ENCODE measurements around the gene COIL. TPM values are rescaled to one million over a fixed set of nuclear protein-coding genes. Genes with fewer than 3 reads are reported as not detected.

Gene COIL
- total and polyA plus RNA-seq, 2 donors (not counting 3 experiments of a cell fraction or from before 2014, with no cell fraction given), result 4.2 to 20.6 TPM

DNA sequence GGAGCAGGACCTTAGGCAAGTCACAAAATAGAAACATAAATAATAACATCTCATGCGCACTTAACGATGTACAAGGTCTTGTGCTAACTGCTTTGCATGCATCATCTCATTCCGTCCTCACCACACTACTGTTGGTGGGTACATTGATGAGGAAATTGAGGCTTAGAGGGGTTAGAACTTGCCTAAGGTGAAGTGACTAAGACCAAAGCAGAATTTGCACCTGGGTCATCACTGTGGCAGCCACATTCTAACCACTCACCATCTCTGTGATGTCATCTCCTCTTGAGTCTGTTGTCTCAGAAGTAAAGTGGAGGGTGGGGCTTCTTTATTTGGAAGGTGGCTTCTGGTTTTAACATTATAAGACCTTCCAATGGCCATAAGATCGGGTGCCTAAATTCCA is 26.6 kb downstream of the COIL start:
- H3K9me3 ChIP-seq (replicated peaks; ENCODE audit: control insufficient read depth, insufficient read depth, low read length), result peaks cover 1% of the 10 kb centered on the region
- no peak overlapping the region for H3K27ac ChIP-seq (ENCODE audit: insufficient read depth, low read depth, low read length)
- H3K36me3 ChIP-seq (ENCODE audit: control insufficient read depth in 2 of 2, extremely low read depth in 1 of 2, insufficient read depth in 2 of 2, low read length in 2 of 2), result peaks cover 2% of the 10 kb centered on the region in 2 experiments
- H3K4me3 ChIP-seq (replicated peaks in 1 of 3; ENCODE audit: insufficient read depth in 1 of 3, low read depth in 1 of 3, low read length in 3 of 3), result no peak overlapping the region
- intact Hi-C loops (cut with micrococcal nuclease) (no loop called here), dilution Hi-C loops (cut with MboI; ENCODE audit: extremely low pct_ligation_motif_present, low sequenced_read_pairs) (no loop called here)
- ChIA-PET CTCF (interaction anchor here (1.2 kb wide), 1 partner anchor 15 kb away, joined by 3 read pairs; no protein-coding TSS in a partner anchor), POLR2A (no interaction called here)
- no peaks in the 10 kb centered on the region for H4K20me1 ChIP-seq (replicated peaks; ENCODE audit: control insufficient read depth, extremely low read depth, insufficient read depth, low read length)
- H3K4me1 ChIP-seq (ENCODE audit: control insufficient read depth, extremely low read depth, insufficient read depth, low read length), result peaks cover 21% of the 10 kb centered on the region
- H3K79me2 ChIP-seq (ENCODE audit: control insufficient read depth, insufficient read depth, low read length), result no peaks in the 10 kb centered on the region
- H3K9me1 ChIP-seq (replicated peaks; ENCODE audit: control insufficient read depth, extremely low read depth, insufficient read depth, low read length), result no peaks in the 10 kb centered on the region
- no TSS peak for BruUV-seq (replicated peaks)
- FAIRE-seq, result no peak
- no peak overlapping the region for H3K4me2 ChIP-seq (ENCODE audit: insufficient read depth, low read length)
- H2AFZ ChIP-seq (ENCODE audit: low read depth, low read length), result no peak overlapping the region
- TF ChIP-seq POLR2A (IDR thresholded peaks at IDR 0.05; ENCODE audit: low read depth, low read length) (no peak), JUN (IDR thresholded peaks at IDR 0.05; ENCODE audit: borderline replicate concordance, insufficient read depth, insufficient read length, low read depth) (no peak), MYC (IDR thresholded peaks at IDR 0.05; ENCODE audit: low read depth, low read length) (no peak), GATA2 (IDR thresholded peaks at IDR 0.05; ENCODE audit: insufficient read depth, insufficient read length, low read depth, low read length) (no peak), FOS (IDR thresholded peaks at IDR 0.05; ENCODE audit: borderline replicate concordance, insufficient read depth, low read length) (no peak), EZH2 (IDR thresholded peaks at IDR 0.05; ENCODE audit: borderline replicate concordance, low read depth, low read length, severe bottlenecking) (no peak), CTCF (IDR thresholded peaks at IDR 0.05; ENCODE audit: extremely low read depth in 1 of 2, insufficient read depth in 1 of 2, low read depth in 1 of 2, low read length in 2 of 2) (no peak), POLR2AphosphoS5 (IDR thresholded peaks at IDR 0.05; ENCODE audit: insufficient read depth, low read depth, low read length) (no peak)
- TF ChIP-seq, protein P1, sequence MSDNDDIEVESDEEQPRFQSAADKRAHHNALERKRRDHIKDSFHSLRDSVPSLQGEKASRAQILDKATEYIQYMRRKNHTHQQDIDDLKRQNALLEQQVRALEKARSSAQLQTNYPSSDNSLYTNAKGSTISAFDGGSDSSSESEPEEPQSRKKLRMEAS (IDR thresholded peaks at IDR 0.05; ENCODE audit: insufficient read depth, insufficient read length), result no peak
- no peak overlapping the region for H3K9ac ChIP-seq (replicated peaks; ENCODE audit: extremely low read depth, insufficient read depth, low read length)
- no peaks in the 10 kb centered on the region for H3K27me3 ChIP-seq (ENCODE audit: control insufficient read depth in 2 of 2, insufficient read depth in 2 of 2, low read length in 2 of 2)
- no peak for DNase-seq (ENCODE audit: low read depth, low spot score)
